ENCODE results near the gene CAB39. TPM values are rescaled to one million over a fixed set of nuclear protein-coding genes. Genes with fewer than 3 reads are reported as not detected.

CAB39 gene
- total and polyA plus RNA-seq, 2 experiments from 2014 or later: 18.7 to 67.5 TPM

- H3K9me3 Mint-ChIP-seq: no peaks in the 10 kb centered on the region
- H3K79me2 ChIP-seq (replicated peaks; ENCODE audit: insufficient read depth): no peaks in the 10 kb centered on the region
- H3K27me3 Mint-ChIP-seq (ENCODE audit: insufficient read depth, low read depth, poor library complexity): peaks cover 2% of the 10 kb centered on the region
- DNase-seq (ENCODE audit: low spot score) (no peak), ATAC-seq (no peak)
- TF ChIP-seq, protein P1, sequence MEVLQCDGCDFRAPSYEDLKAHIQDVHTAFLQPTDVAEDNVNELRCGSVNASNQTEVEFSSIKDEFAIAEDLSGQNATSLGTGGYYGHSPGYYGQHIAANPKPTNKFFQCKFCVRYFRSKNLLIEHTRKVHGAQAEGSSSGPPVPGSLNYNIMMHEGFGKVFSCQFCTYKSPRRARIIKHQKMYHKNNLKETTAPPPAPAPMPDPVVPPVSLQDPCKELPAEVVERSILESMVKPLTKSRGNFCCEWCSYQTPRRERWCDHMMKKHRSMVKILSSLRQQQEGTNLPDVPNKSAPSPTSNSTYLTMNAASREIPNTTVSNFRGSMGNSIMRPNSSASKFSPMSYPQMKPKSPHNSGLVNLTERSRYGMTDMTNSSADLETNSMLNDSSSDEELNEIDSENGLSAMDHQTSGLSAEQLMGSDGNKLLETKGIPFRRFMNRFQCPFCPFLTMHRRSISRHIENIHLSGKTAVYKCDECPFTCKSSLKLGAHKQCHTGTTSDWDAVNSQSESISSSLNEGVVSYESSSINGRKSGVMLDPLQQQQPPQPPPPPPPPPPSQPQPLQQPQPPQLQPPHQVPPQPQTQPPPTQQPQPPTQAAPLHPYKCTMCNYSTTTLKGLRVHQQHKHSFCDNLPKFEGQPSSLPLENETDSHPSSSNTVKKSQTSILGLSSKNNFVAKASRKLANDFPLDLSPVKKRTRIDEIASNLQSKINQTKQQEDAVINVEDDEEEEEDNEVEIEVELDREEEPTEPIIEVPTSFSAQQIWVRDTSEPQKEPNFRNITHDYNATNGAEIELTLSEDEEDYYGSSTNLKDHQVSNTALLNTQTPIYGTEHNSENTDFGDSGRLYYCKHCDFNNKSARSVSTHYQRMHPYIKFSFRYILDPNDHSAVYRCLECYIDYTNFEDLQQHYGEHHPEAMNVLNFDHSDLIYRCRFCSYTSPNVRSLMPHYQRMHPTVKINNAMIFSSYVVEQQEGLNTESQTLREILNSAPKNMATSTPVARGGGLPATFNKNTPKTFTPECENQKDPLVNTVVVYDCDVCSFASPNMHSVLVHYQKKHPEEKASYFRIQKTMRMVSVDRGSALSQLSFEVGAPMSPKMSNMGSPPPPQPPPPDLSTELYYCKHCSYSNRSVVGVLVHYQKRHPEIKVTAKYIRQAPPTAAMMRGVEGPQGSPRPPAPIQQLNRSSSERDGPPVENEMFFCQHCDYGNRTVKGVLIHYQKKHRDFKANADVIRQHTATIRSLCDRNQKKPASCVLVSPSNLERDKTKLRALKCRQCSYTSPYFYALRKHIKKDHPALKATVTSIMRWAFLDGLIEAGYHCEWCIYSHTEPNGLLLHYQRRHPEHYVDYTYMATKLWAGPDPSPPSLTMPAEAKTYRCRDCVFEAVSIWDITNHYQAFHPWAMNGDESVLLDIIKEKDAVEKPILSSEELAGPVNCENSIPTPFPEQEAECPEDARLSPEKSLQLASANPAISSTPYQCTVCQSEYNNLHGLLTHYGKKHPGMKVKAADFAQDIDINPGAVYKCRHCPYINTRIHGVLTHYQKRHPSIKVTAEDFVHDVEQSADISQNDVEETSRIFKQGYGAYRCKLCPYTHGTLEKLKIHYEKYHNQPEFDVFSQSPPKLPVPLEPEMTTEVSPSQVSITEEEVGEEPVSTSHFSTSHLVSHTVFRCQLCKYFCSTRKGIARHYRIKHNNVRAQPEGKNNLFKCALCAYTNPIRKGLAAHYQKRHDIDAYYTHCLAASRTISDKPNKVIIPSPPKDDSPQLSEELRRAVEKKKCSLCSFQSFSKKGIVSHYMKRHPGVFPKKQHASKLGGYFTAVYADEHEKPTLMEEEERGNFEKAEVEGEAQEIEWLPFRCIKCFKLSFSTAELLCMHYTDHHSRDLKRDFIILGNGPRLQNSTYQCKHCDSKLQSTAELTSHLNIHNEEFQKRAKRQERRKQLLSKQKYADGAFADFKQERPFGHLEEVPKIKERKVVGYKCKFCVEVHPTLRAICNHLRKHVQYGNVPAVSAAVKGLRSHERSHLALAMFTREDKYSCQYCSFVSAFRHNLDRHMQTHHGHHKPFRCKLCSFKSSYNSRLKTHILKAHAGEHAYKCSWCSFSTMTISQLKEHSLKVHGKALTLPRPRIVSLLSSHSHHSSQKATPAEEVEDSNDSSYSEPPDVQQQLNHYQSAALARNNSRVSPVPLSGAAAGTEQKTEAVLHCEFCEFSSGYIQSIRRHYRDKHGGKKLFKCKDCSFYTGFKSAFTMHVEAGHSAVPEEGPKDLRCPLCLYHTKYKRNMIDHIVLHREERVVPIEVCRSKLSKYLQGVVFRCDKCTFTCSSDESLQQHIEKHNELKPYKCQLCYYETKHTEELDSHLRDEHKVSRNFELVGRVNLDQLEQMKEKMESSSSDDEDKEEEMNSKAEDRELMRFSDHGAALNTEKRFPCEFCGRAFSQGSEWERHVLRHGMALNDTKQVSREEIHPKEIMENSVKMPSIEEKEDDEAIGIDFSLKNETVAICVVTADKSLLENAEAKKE (CRISPR knock-in tag; IDR thresholded peaks at IDR 0.05): no peak
- no peak for TF ChIP-seq NANOG (IDR thresholded peaks at IDR 0.05; ENCODE audit: borderline replicate concordance)
- no peak for TF ChIP-seq EZH2phosphoT487 (IDR thresholded peaks at IDR 0.05; ENCODE audit: unreplicated experiment)
- H3K36me3 ChIP-seq (ENCODE audit: insufficient read depth): no peaks in the 10 kb centered on the region
- no peaks in the 10 kb centered on the region for H3K4me1 ChIP-seq (ENCODE audit: insufficient read depth)
- H3K27ac Mint-ChIP-seq: no peak overlapping the region
- no peaks in the 10 kb centered on the region for H3K36me3 Mint-ChIP-seq (ENCODE audit: low read depth)
- no peaks in the 10 kb centered on the region for H3F3A ChIP-seq (replicated peaks; ENCODE audit: low read depth)
- H3K27me3 ChIP-seq (ENCODE audit: insufficient read depth): no peaks in the 10 kb centered on the region
- no peaks in the 10 kb centered on the region for H4K20me1 ChIP-seq (replicated peaks; ENCODE audit: insufficient read depth)
- H3K4me3 ChIP-seq: no peak overlapping the region
- peaks cover 4% of the 10 kb centered on the region; the same call in 1 of the 2 replicates for H3K9me2 ChIP-seq (ENCODE audit: insufficient read depth)
- H3K4me1 Mint-ChIP-seq: peaks cover 8% of the 10 kb centered on the region; the same call in 2 of the 3 replicates
- H3K4me2 ChIP-seq: no peak overlapping the region
- no peak overlapping the region for H3K4me3 Mint-ChIP-seq
- no peak overlapping the region for H2AFZ ChIP-seq
- no peak overlapping the region for H3K27ac ChIP-seq (ENCODE audit: low read depth)
Observed at GRCh38 chr2:230694241-230694640, 18.4 kb upstream of the CAB39 start.

DNA sequence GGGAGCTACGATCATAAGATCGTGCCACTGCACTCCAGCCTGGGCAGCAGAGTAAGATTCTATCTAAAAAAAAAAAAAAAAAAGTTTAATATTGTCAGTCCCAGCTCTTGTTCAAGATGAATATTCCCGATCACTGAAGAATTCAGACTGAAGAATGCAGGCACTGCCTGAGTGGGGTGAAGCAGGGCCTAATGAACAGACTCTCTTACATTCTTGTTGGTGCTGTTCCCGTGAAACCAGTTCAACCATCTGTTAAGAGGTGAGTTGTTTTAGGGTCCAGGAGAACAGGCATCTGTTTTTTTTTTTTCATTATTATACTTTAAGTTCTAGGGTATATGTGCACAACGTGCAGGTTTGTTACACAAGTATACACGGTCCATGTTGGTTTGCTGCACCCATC lies 17.1 kb upstream of the CAB39 start:
- H2AFZ ChIP-seq: no peak overlapping the region
- H3K27ac Mint-ChIP-seq: no peak overlapping the region
- peaks cover 4% of the 10 kb centered on the region; the same call in 1 of the 2 replicates for H3K9me2 ChIP-seq (ENCODE audit: insufficient read depth)
- no peak overlapping the region for H3K27ac ChIP-seq (ENCODE audit: low read depth)
- H3K27me3 Mint-ChIP-seq (ENCODE audit: insufficient read depth, low read depth, poor library complexity): peaks cover 2% of the 10 kb centered on the region
- ATAC-seq (no peak), DNase-seq (ENCODE audit: low spot score) (no peak)
- H3K36me3 ChIP-seq (ENCODE audit: insufficient read depth): no peaks in the 10 kb centered on the region
- no peak for TF ChIP-seq REST (IDR thresholded peaks at IDR 0.05; ENCODE audit: unreplicated experiment)
- TF ChIP-seq, protein P2, sequence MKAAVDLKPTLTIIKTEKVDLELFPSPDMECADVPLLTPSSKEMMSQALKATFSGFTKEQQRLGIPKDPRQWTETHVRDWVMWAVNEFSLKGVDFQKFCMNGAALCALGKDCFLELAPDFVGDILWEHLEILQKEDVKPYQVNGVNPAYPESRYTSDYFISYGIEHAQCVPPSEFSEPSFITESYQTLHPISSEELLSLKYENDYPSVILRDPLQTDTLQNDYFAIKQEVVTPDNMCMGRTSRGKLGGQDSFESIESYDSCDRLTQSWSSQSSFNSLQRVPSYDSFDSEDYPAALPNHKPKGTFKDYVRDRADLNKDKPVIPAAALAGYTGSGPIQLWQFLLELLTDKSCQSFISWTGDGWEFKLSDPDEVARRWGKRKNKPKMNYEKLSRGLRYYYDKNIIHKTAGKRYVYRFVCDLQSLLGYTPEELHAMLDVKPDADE (IDR thresholded peaks at IDR 0.05): no peak
- TF ChIP-seq STAT1 (IDR thresholded peaks at IDR 0.05; ENCODE audit: unreplicated experiment): no peak
- H3K36me3 Mint-ChIP-seq (ENCODE audit: low read depth): no peaks in the 10 kb centered on the region
- H3K79me2 ChIP-seq (replicated peaks; ENCODE audit: insufficient read depth): no peaks in the 10 kb centered on the region
- H3K9me3 Mint-ChIP-seq: no peaks in the 10 kb centered on the region
- H3K4me2 ChIP-seq: no peak overlapping the region
- no peaks in the 10 kb centered on the region for H3F3A ChIP-seq (replicated peaks; ENCODE audit: low read depth)
- H3K4me3 Mint-ChIP-seq: no peak overlapping the region
- no peaks in the 10 kb centered on the region for H3K4me1 ChIP-seq (ENCODE audit: insufficient read depth)
- H3K27me3 ChIP-seq (ENCODE audit: insufficient read depth): no peaks in the 10 kb centered on the region
- peaks cover 8% of the 10 kb centered on the region; the same call in 2 of the 3 replicates for H3K4me1 Mint-ChIP-seq
- no peak overlapping the region for H3K4me3 ChIP-seq
- H4K20me1 ChIP-seq (replicated peaks; ENCODE audit: insufficient read depth): no peaks in the 10 kb centered on the region
